Epithelial cell of proximal tubule (primary cell): Measurements from ENCODE around the gene FYCO1. TPM values are rescaled to one million over a fixed set of nuclear protein-coding genes. Genes with fewer than 3 reads are reported as not detected.
A peak's percentile ranks its signal among the peaks of the same experiment; 100 is the strongest.
"Not testable (repeated sequence)": the region's sequence is repeated elsewhere in the genome, so short reads cannot be mapped to it uniquely, and the experiment has no call there.

Source experiments
- DNase-seq: peaks from one replicate; pipeline ENCODE4 v3.0.0-alpha.2; 2011; ENCODE audit warnings: low read depth
- H3K4me3 ChIP-seq: 2 replicates; pipeline ENCODE4 v1.5.1; 2011; ENCODE audit warnings: low read depth, mild to moderate bottlenecking, low read length
- CTCF ChIP-seq: conservative IDR thresholded peaks from 2 replicates; pipeline ENCODE4 v1.5.1; 2012; ENCODE audit warnings: low read depth, mild to moderate bottlenecking, low read length
- total RNA-seq: library from RNA; depleted of rRNA; stranded (reverse); fragments of >200 nt; gene quantifications from 2 replicates; pipeline ENCODE4 v1.2.3, GENCODE V29; 2015

FYCO1 gene
- total RNA-seq: 10.3 and 10.9 TPM in 2 replicates

GRCh38 chr3:45995236-45996192, at the start of gene FYCO1:
Gene FYCO1 (minus strand): TSS chr3:45995824. CDS start chr3:45984910, 10,914 bp downstream.
- TF ChIP-seq CTCF: no peak
- H3K4me3 ChIP-seq: peak within 1 kb of the TSS; percentile 89
- DNase-seq: no peak

GRCh38 chr3:46038916-46039315, 43.3 kb upstream of the FYCO1 start:
- DNase-seq: no peak
- TF ChIP-seq CTCF: no peak
- H3K4me3 ChIP-seq: no peak overlapping the region

- not testable (repeated sequence) for DNase-seq, H3K4me3 ChIP-seq
Observed at GRCh38 chr3:46038071-46038470, 42.4 kb upstream of the FYCO1 start.

- TF ChIP-seq CTCF: no peak
- DNase-seq: no peak
- no peak overlapping the region for H3K4me3 ChIP-seq
Observed at GRCh38 chr3:46036191-46036590, 40.6 kb upstream of the FYCO1 start.

- no peak for DNase-seq
- no peak for TF ChIP-seq CTCF
- H3K4me3 ChIP-seq: no peak overlapping the region
Observed at GRCh38 chr3:46031747-46032146, 36.1 kb upstream of the FYCO1 start.

GRCh38 chr3:46031269-46031668, 35.6 kb upstream of the FYCO1 start:
- TF ChIP-seq CTCF: no peak
- DNase-seq: no peak
- H3K4me3 ChIP-seq: no peak overlapping the region

- no peak overlapping the region for H3K4me3 ChIP-seq
- no peak for TF ChIP-seq CTCF
- no peak for DNase-seq
Observed at GRCh38 chr3:46030626-46031025, 35.0 kb upstream of the FYCO1 start.
